GM23338 (cell line): ENCODE results near the gene LDHD.
A peak's percentile ranks its signal among the peaks of the same experiment; 100 is the strongest.

Experiments used
- CTCF ChIP-seq, 2 experiments: fragments of 200-600 bp in 1 of 2; sonication (generic) in 1 of 2; conservative IDR thresholded peaks; 2 replicates each; pipeline versions ENCODE4 v1.5.1 to v1.6.1; 2016 to 2017; ENCODE audit warnings: antibody characterized with exemption in 2 of 2, low read depth in 2 of 2, mild to moderate bottlenecking in 2 of 2, moderate library complexity in 1 of 2
- EZH2 ChIP-seq: fragments of 200-600 bp; sonication (generic); IDR thresholded peaks from one replicate; pipeline ENCODE4 v1.8.0; 2017; ENCODE audit warnings: antibody characterized with exemption, mild to moderate bottlenecking, low read depth; ENCODE audit not compliant: unreplicated experiment
- EZH2phosphoT487 ChIP-seq: fragments of 200-600 bp; sonication (generic); IDR thresholded peaks from one replicate; pipeline ENCODE4 v1.8.1; 2018; ENCODE audit warnings: antibody characterized with exemption; ENCODE audit not compliant: unreplicated experiment
- POLR2AphosphoS5 ChIP-seq: IDR thresholded peaks from 2 replicates; pipeline ENCODE4 v1.6.1; 2016; ENCODE audit warnings: antibody characterized with exemption, low read depth
- REST ChIP-seq: IDR thresholded peaks from one replicate; pipeline ENCODE4 v1.6.1; 2018; ENCODE audit warnings: antibody characterized with exemption; ENCODE audit not compliant: unreplicated experiment
- STAT1 ChIP-seq: IDR thresholded peaks from one replicate; pipeline ENCODE4 v1.6.1; 2016; ENCODE audit warnings: antibody characterized with exemption; ENCODE audit not compliant: unreplicated experiment

- TF ChIP-seq REST (peak; percentile 70), CTCF (conservative IDR thresholded peaks at IDR 0.05; ENCODE audit: low read depth in 2 of 2) (no peak), POLR2AphosphoS5 (no peak), EZH2 (no peak), EZH2phosphoT487 (no peak), STAT1 (no peak)
Measured at GRCh38 chr16:75097191-75097761, 19.3 kb downstream of the LDHD start.
